Caki2 (cell line): ENCODE results near the gene MORC3. TPM values are rescaled to one million over a fixed set of nuclear protein-coding genes. Genes with fewer than 3 reads are reported as not detected.
"Not testable (repeated sequence)": the region's sequence is repeated elsewhere in the genome, so short reads cannot be mapped to it uniquely, and the experiment has no call there.

Experiments used
- DNase-seq: peaks from one replicate; pipeline ENCODE4 v3.0.0-alpha.2; 2015; ENCODE audit warnings: low read depth
- in situ Hi-C: cut with HindIII; loops from 2 replicates; pipeline ENCODE4 v1.10.0; 2016; ENCODE audit warnings: low sequenced_read_pairs, low pct_unique_long_range_greater_than_20kb, mixed read lengths
- total RNA-seq: library from RNA; depleted of rRNA; stranded (reverse); fragments of >200 nt; shearing (Covaris generic); gene quantifications from 2 replicates; pipeline ENCODE4 v1.2.3, GENCODE V29; 2014; ENCODE audit warnings: low replicate concordance

MORC3 gene
- total RNA-seq, 1 experiment from 2014 or later = 14.4 TPM

- in situ Hi-C loops = no loop called here
- no peak for DNase-seq
Observed at GRCh38 chr21:36377391-36377842, 57.4 kb downstream of the MORC3 start.

GRCh38 chr21:36379251-36379650 lies 59.3 kb downstream of the MORC3 start:
- DNase-seq = no peak
- in situ Hi-C loops = no loop called here

- peak; percentile 53 for DNase-seq
- in situ Hi-C loops = no loop called here
Observed at GRCh38 chr21:36381841-36382589, 62.0 kb downstream of the MORC3 start.

- in situ Hi-C loops, DNase-seq: not testable (repeated sequence)
Observed at GRCh38 chr21:36382722-36383121, 62.7 kb downstream of the MORC3 start.

GRCh38 chr21:36384885-36385232 lies 64.9 kb downstream of the MORC3 start:
- DNase-seq = no peak
- in situ Hi-C loops = no loop called here

- DNase-seq = peak; percentile 77
- in situ Hi-C loops = no loop called here
Observed at GRCh38 chr21:36385233-36386030, 65.4 kb downstream of the MORC3 start, which contains the start of gene CHAF1B. Gene CHAF1B (plus strand): TSS chr21:36385392. CDS start chr21:36386137, 745 bp downstream.

DNA sequence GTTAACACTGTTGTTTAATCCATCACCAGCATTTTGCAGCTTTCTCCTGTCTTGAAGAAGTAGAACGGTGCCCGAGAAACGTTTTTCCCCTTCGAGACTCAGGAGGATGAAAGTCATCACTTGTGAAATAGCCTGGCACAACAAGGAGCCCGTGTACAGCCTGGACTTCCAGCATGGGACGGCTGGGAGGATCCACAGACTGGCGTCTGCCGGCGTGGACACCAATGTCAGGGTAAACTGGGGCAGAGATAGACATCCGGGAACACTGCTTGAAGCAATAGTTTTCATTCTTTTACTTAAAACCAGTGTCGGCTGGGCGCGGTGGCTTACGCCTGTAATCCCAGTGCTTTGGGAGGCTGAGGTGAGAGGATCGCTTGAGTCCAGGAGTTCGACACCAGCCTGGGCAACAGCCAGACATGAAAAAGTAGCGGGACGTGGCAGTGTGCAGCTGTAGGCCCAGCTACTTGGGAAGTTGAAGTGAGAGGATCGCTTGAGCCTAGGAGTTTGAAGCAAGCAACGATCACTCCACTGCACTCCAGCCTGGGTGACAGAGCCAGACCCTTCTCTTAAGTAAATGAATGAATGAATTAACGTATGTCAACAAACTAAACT lies 66.1 kb downstream of the MORC3 start:
- in situ Hi-C loops = no loop called here
- no peak for DNase-seq

DNA sequence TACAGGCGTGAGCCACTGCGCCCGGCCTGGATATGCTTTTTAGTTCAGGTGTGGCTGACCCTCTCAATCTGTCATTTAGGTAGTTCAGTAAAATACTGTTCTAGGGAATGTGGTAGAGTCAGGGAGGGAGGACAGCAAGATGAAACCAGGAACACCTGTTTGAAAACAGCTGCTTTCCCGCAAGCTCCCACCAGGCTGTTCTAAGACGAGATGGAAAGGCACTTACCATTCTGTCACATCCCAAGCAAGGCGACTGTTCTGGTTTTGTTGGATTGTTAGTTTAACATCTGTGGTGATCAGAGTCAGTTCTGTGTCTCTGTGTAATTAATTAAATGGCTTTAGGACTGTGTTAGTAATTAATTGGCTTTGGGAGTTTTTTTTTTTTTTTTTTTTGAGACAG lies 68.1 kb downstream of the MORC3 start:
- DNase-seq = no peak
- in situ Hi-C loops = no loop called here

GRCh38 chr21:36388835-36389234 lies 68.8 kb downstream of the MORC3 start:
- in situ Hi-C loops = no loop called here
- no peak for DNase-seq

DNA sequence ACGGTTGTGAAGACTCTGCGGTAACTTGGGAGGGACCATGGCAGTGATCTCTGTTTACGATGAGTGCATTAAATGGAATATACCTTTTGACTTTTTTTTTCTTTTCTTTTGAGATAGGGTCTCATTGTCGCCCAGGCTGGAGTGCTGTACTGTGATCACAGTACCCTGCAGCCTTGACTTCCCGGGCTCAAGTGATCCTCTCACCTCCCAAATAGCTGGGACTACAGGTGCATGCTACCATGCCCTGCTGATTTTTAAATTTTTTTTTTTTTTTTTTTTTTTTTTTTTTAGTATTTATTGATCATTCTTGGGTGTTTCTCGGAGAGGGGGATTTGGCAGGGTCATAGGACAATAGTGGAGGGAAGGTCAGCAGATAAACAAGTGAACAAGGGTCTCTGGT lies 71.7 kb downstream of the MORC3 start:
- in situ Hi-C loops, DNase-seq: not testable (repeated sequence)

DNA sequence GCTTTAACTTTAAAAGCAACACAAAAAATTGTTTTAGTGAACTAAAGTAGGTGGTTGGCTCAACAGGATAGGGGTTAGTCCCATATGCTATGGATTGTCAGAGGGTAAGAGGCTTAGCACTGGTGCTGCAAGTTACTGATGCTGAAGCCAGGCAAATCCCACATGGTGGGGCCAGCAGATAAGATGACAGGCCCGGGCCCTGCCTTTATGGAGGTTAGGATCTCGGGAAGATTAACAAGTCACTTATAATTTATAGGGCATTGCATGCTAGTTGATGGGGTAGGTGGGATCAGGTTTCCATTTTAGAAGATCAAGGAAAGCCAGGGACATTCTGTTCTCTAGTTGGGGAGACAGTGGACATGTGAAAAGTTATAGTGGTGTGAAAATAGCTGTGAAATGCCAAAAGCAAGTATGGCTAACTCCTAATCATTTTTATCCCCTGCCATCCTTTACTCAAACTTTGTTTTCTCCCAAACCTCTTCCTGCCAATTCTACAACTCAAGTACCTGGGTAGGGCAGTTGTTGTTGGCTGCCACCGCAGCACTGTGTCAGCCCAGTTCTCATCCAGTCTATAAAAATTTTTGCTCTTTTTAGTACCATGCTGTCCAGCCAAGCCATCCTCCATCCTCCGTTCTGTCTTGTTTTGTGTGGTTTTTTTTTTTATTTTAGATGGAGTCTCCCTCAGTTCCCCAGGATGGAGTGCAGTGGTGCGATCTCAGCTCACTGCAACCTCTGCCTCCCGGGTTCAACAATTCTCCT lies 75.5 kb downstream of the MORC3 start:
- no peak for DNase-seq
- in situ Hi-C loops = no loop called here

- no peak for DNase-seq
- in situ Hi-C loops = no loop called here
Observed at GRCh38 chr21:36396325-36396724, 76.3 kb downstream of the MORC3 start.

DNA sequence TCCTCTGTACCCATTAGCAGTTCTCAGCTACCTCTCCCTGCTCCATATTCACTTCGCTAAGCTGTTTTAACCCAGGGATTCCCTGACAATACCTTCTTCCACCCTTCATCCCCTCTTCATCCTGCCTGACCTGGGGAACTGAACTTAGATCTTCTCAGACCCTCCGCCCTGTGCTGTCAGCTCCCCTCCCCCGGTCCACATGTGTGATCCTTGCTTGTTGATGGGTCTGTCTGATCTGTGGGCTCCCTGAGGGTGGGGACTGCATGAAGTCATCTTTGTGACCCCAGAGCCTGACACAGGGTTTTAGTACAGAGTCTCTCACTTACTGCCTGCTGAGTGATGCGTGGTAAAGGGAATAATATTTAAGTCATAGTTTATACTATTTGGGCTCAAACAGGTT lies 77.0 kb downstream of the MORC3 start:
- in situ Hi-C loops = no loop called here
- no peak for DNase-seq

- in situ Hi-C loops = no loop called here
Observed at GRCh38 chr21:36397606-36398005, 77.6 kb downstream of the MORC3 start.

DNA sequence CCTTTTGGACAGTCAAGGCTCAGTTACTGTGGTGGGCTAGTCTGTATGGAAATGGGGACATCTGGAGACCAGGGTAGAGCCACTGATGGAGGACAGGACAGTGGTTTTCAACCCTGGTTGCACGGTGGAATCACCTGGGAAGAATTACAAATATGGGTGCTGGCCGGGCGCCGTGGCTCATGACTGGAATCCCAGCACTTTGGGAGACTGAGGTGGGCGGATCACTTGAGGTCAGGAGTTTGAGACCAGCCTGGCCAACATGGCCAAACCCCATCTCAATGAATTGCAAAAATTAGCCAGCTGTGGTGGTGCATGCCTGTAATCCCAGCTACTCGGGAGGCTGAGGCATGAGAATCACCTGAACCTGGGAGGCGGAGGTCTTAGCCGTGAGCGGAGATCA lies 79.7 kb downstream of the MORC3 start:
- in situ Hi-C loops, DNase-seq: not testable (repeated sequence)

More at GRCh38 chr21:36397606-36398005, 77.6 kb downstream of the MORC3 start:
- DNase-seq = no peak

DNA sequence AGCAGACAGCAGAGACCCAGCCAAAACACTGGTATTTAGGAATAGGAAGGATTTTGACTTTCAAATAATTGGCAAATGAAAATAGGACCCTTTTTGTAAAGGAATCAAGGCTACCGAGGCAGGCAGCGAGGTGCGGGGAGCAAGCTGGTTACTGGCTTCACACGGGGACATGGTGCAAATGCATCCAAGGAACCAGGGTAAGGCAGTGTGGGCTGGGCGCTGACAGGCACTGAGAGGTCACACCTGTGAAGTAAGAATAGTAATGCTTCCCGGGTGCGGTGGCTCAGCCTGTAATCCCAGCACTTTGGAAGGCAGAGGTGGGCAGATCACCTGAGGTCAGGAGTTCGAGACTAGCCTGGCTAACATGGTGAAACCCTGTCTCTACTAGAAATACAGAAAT lies 80.7 kb downstream of the MORC3 start:
- in situ Hi-C loops = no loop called here

GRCh38 chr21:36402339-36402738 lies 82.3 kb downstream of the MORC3 start:
- DNase-seq = no peak
- in situ Hi-C loops = no loop called here

More for the DNA sequence above, 80.7 kb downstream of the MORC3 start:
- DNase-seq = no peak

DNA sequence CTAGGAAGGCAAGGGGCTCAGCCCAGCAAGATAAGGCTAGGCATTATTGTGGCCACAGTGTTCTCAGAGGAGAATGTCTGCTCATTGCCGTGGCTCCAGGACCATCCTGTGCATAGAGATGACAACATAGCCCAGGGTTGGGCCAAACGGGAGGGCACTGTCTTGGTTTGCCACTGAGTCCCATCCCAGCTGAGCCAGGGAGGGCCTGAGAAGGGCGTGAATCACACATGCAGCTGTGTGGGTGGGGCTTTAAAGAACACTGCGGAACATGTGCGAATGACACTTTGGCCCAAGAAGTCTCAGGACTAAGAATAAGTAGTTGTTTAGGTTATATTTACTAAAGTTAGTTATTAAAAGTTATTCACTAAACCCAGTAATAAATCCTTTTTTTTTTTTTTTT lies 83.7 kb downstream of the MORC3 start:
- in situ Hi-C loops = no loop called here
- DNase-seq = no peak
